Esophagus squamous epithelium (tissue), 5 donors: Measurements from ENCODE around the gene KANK2. TPM values are rescaled to one million over a fixed set of nuclear protein-coding genes. Genes with fewer than 3 reads are reported as not detected.
A peak's percentile ranks its signal among the peaks of the same experiment; 100 is the strongest.

Experiments used
- DNase-seq: peaks from one replicate; lab custom pipeline; 2025; lab: John Stamatoyannopoulos, UW
- H3K27ac ChIP-seq, 4 donors: fragments of 200-600 bp; sonication (generic); one replicate each; pipeline ENCODE4 v1.5.1; 2016 to 2019; ENCODE audit warnings: mild to moderate bottlenecking in 1 of 4
- H3K27me3 ChIP-seq, 4 donors: fragments of 200-600 bp; sonication (generic); 1 replicate in 3 of 4; 2 replicates in 1 of 4; pipeline versions ENCODE4 v1.5.1 to v1.6.0; 2017 to 2021; ENCODE audit warnings: antibody characterized with exemption in 1 of 4
- H3K36me3 ChIP-seq, 3 donors: fragments of 200-600 bp; sonication (generic); one replicate each; pipeline ENCODE4 v1.5.1; 2016 to 2019
- H3K4me1 ChIP-seq, 3 donors: fragments of 200-600 bp; sonication (generic); one replicate each; pipeline ENCODE4 v1.5.1; 2017 to 2019
- H3K4me3 ChIP-seq, 4 donors: fragments of 200-600 bp; sonication (generic); 1 replicate in 3 of 4; 2 replicates in 1 of 4; pipeline ENCODE4 v1.5.1; 2016 to 2019; ENCODE audit warnings: mild to moderate bottlenecking in 2 of 4, moderate library complexity in 1 of 4
- H3K9me3 ChIP-seq, 3 donors: fragments of 200-600 bp; sonication (generic); one replicate each; pipeline ENCODE4 v1.5.1; 2016 to 2019
- CTCF ChIP-seq, 6 experiments: fragments of 450-650 bp in 4 of 6; fragments of 200-600 bp in 2 of 6; sonication (generic) in 2 of 6; IDR thresholded peaks; one replicate each; pipeline ENCODE4 v1.5.1; 2016 to 2019; ENCODE audit warnings: antibody characterized with exemption in 6 of 6, mild to moderate bottlenecking in 4 of 6, moderate library complexity in 4 of 6
- POLR2A ChIP-seq, 4 donors: fragments of 450-650 bp; IDR thresholded peaks; one replicate each; pipeline ENCODE4 v1.6.1; 2017; ENCODE audit warnings: antibody characterized with exemption in 4 of 4, mild to moderate bottlenecking in 4 of 4, moderate library complexity in 3 of 4
- WGBS, 2 donors: methylation state at CpG; one replicate each; pipeline ENCODE4 v1.1.5; 2018; 5-methylcytosine and 5-hydroxymethylcytosine counted together
- intact Hi-C: fragments of 100-400 bp; cut with DNase I; formaldehyde crosslinking; loops from one replicate; pipeline ENCODE4 v1.15.0; 2022
- total RNA-seq, 4 donors: library from RNA; depleted of rRNA; stranded (reverse); fragments of >200 nt; gene quantifications; one replicate each; pipeline ENCODE4 v1.1.0, GENCODE V29; 2016
- donor health status: DM: yes; HTN: yes; CAD: no.

KANK2 gene
- total RNA-seq, 4 donors from 2014 or later, result 29.3 to 287 (median 57.1) TPM

- Histone ChIP-seq H3K9me3 (no peaks in the 10 kb centered on the region), H3K4me3 (no peak overlapping the region), H3K36me3 (peaks cover 7 to 21% (median 14%) of the 10 kb centered on the region in 3 donors), H3K4me1 (peaks cover 25 to 37% (median 25%) of the 10 kb centered on the region in 3 donors), H3K27ac (peak overlapping the region in 3 of 4 donors; percentile 16 to 91 (median 90)), H3K27me3 (peaks cover 0 to 12% (median 0%) of the 10 kb centered on the region in 4 donors)
- DNase-seq, result no peak
- TF ChIP-seq CTCF (IDR thresholded peaks at IDR 0.05), result no peak
- TF ChIP-seq POLR2A (IDR thresholded peaks at IDR 0.05), result no peak
- WGBS, 2 donors, result 64 to 68% methylated on average over 8 to 14 of the region's 14 CpGs
- intact Hi-C loops, result loop anchor here (5.0 kb wide), 1 partner anchor 66 kb away; no protein-coding TSS in a partner anchor
Measured at GRCh38 chr19:11136400-11137101, 60.8 kb downstream of the KANK2 start.

- WGBS, 2 donors, result 84% methylated on average over 4 to 7 of the region's 7 CpGs
- H3K27ac ChIP-seq, result peak overlapping the region in 3 of 4 donors; percentile 63 to 84 (median 63)
- no peak for TF ChIP-seq CTCF (IDR thresholded peaks at IDR 0.05)
- TF ChIP-seq POLR2A (IDR thresholded peaks at IDR 0.05), result no peak
- intact Hi-C loops, result no loop called here
- peaks cover 0 to 15% (median 7%) of the 10 kb centered on the region in 3 donors for H3K4me1 ChIP-seq
- H3K4me3 ChIP-seq, result no peak overlapping the region
- no peak for DNase-seq
- no peaks in the 10 kb centered on the region for H3K27me3 ChIP-seq
- peaks cover 43 to 72% (median 44%) of the 10 kb centered on the region in 3 donors for H3K36me3 ChIP-seq
- H3K9me3 ChIP-seq, result no peaks in the 10 kb centered on the region
Measured at GRCh38 chr19:11131471-11131870, 65.9 kb downstream of the KANK2 start.

GRCh38 chr19:11130824-11131455 lies 66.4 kb downstream of the KANK2 start:
- peak; percentile 83 to 92 (median 87) for TF ChIP-seq CTCF (IDR thresholded peaks at IDR 0.05)
- no peak for TF ChIP-seq POLR2A (IDR thresholded peaks at IDR 0.05)
- H3K4me1 ChIP-seq, result peaks cover 0 to 20% (median 7%) of the 10 kb centered on the region in 3 donors
- DNase-seq, result no peak
- no peaks in the 10 kb centered on the region for H3K27me3 ChIP-seq
- peaks cover 43 to 77% (median 44%) of the 10 kb centered on the region in 3 donors for H3K36me3 ChIP-seq
- 43 to 49% methylated on average over 7 to 11 of the region's 19 CpGs for WGBS, 2 donors
- H3K9me3 ChIP-seq, result no peaks in the 10 kb centered on the region
- H3K27ac ChIP-seq, result peak overlapping the region in 3 of 4 donors; percentile 63 to 84 (median 63)
- intact Hi-C loops, result no loop called here
- H3K4me3 ChIP-seq, result no peak overlapping the region

GRCh38 chr19:11127905-11128304 lies 69.4 kb downstream of the KANK2 start:
- WGBS, 2 donors, result 80 to 95% methylated on average over 6 to 10 of the region's 15 CpGs
- H3K36me3 ChIP-seq, result peaks cover 47 to 98% (median 65%) of the 10 kb centered on the region in 3 donors

More at GRCh38 chr19:11127905-11128304, 69.4 kb downstream of the KANK2 start:
- H3K9me3 ChIP-seq, result no peaks in the 10 kb centered on the region
- no peaks in the 10 kb centered on the region for H3K27me3 ChIP-seq
- intact Hi-C loops, result loop anchor here (5.0 kb wide), 1 partner anchor 91 kb away; no protein-coding TSS in a partner anchor
- no peak for DNase-seq
- TF ChIP-seq POLR2A (IDR thresholded peaks at IDR 0.05), result no peak
- TF ChIP-seq CTCF (IDR thresholded peaks at IDR 0.05), result no peak
- H3K4me1 ChIP-seq, result peaks cover 0 to 22% (median 7%) of the 10 kb centered on the region in 3 donors
- peak overlapping the region in 1 of 4 donors; percentile 2 for H3K27ac ChIP-seq
- H3K4me3 ChIP-seq, result no peak overlapping the region
